Measurements from ENCODE around the gene ADGRF5. TPM values are rescaled to one million over a fixed set of nuclear protein-coding genes. Genes with fewer than 3 reads are reported as not detected.

The ADGRF5 gene
- total RNA-seq, 1 experiment from 2014 or later = 0.34 TPM

GRCh38 chr6:46832816-46833215 lies 88.9 kb downstream of the ADGRF5 start:
- no peaks in the 10 kb centered on the region for H3K4me1 ChIP-seq (ENCODE audit: insufficient read depth, low read length, poor library complexity, severe bottlenecking)
- BruUV-seq (replicated peaks) = no TSS peak
- H3K27ac ChIP-seq (ENCODE audit: low read depth, low read length, poor library complexity, severe bottlenecking) = no peak overlapping the region
- no peak overlapping the region for H3K4me3 ChIP-seq (ENCODE audit: low read depth, low read length, poor library complexity, severe bottlenecking)
- H3K27me3 ChIP-seq (replicated peaks; ENCODE audit: insufficient read depth, low read depth, low read length, poor library complexity) = peaks cover 19% of the 10 kb centered on the region
- ChIA-PET POLR2A (ENCODE audit: low non-redundant PET) (no interaction called here), CTCF (no interaction called here)
- intact Hi-C loops (cut with micrococcal nuclease; ENCODE audit: unreplicated experiment) = no loop called here
- H3K36me3 ChIP-seq (ENCODE audit: insufficient read depth, low read length, poor library complexity, severe bottlenecking) = no peaks in the 10 kb centered on the region
- TF ChIP-seq CTCF (conservative IDR thresholded peaks at IDR 0.05; ENCODE audit: low read depth, low read length) = no peak
- TF ChIP-seq EZH2 (IDR thresholded peaks at IDR 0.05; ENCODE audit: borderline replicate concordance, low read depth, low read length, poor library complexity, severe bottlenecking) = no peak
- DNase-seq (ENCODE audit: low spot score) = no peak
- no peaks in the 10 kb centered on the region for H3K9me3 ChIP-seq (ENCODE audit: low read depth, low read length, poor library complexity, severe bottlenecking)

GRCh38 chr6:46828939-46829338 lies 92.8 kb downstream of the ADGRF5 start:
- H3K27me3 ChIP-seq (replicated peaks; ENCODE audit: insufficient read depth, low read depth, low read length, poor library complexity) = peaks cover 19% of the 10 kb centered on the region
- no peaks in the 10 kb centered on the region for H3K9me3 ChIP-seq (ENCODE audit: low read depth, low read length, poor library complexity, severe bottlenecking)
- no peak overlapping the region for H3K4me3 ChIP-seq (ENCODE audit: low read depth, low read length, poor library complexity, severe bottlenecking)
- intact Hi-C loops (cut with micrococcal nuclease; ENCODE audit: unreplicated experiment) = no loop called here
- ChIA-PET POLR2A (ENCODE audit: low non-redundant PET) (no interaction called here), CTCF (no interaction called here)
- no peak for TF ChIP-seq CTCF (conservative IDR thresholded peaks at IDR 0.05; ENCODE audit: low read depth, low read length)
- no peak for TF ChIP-seq EZH2 (IDR thresholded peaks at IDR 0.05; ENCODE audit: borderline replicate concordance, low read depth, low read length, poor library complexity, severe bottlenecking)
- no TSS peak for BruUV-seq (replicated peaks)
- no peak overlapping the region for H3K27ac ChIP-seq (ENCODE audit: low read depth, low read length, poor library complexity, severe bottlenecking)
- no peak for DNase-seq (ENCODE audit: low spot score)
- no peaks in the 10 kb centered on the region for H3K4me1 ChIP-seq (ENCODE audit: insufficient read depth, low read length, poor library complexity, severe bottlenecking)
- no peaks in the 10 kb centered on the region for H3K36me3 ChIP-seq (ENCODE audit: insufficient read depth, low read length, poor library complexity, severe bottlenecking)

GRCh38 chr6:46821458-46821881 lies 100.3 kb downstream of the ADGRF5 start:
- ChIA-PET CTCF (no interaction called here), POLR2A (ENCODE audit: low non-redundant PET) (no interaction called here)
- Histone ChIP-seq H3K27me3 (replicated peaks; ENCODE audit: insufficient read depth, low read depth, low read length, poor library complexity) (no peaks in the 10 kb centered on the region), H3K4me3 (ENCODE audit: low read depth, low read length, poor library complexity, severe bottlenecking) (no peak overlapping the region), H3K27ac (ENCODE audit: low read depth, low read length, poor library complexity, severe bottlenecking) (no peak overlapping the region), H3K4me1 (ENCODE audit: insufficient read depth, low read length, poor library complexity, severe bottlenecking) (no peaks in the 10 kb centered on the region), H3K9me3 (ENCODE audit: low read depth, low read length, poor library complexity, severe bottlenecking) (no peaks in the 10 kb centered on the region), H3K36me3 (ENCODE audit: insufficient read depth, low read length, poor library complexity, severe bottlenecking) (no peaks in the 10 kb centered on the region)
- TF ChIP-seq EZH2 (IDR thresholded peaks at IDR 0.05; ENCODE audit: borderline replicate concordance, low read depth, low read length, poor library complexity, severe bottlenecking) (no peak), CTCF (conservative IDR thresholded peaks at IDR 0.05; ENCODE audit: low read depth, low read length) (no peak)
- intact Hi-C loops (cut with micrococcal nuclease; ENCODE audit: unreplicated experiment) = no loop called here
- no TSS peak for BruUV-seq (replicated peaks)
- no peak for DNase-seq (ENCODE audit: low spot score)
